Ectodermal cell (in vitro differentiated cells): ENCODE data around the gene MYOM3.

Source experiments
- H3K27ac ChIP-seq: 2 replicates; pipeline ENCODE4 v1.7.0; 2013; ENCODE audit warnings: mild to moderate bottlenecking, low read depth, low read length; ENCODE audit not compliant: insufficient read depth, poor library complexity, severe bottlenecking
- H3K27me3 ChIP-seq: 2 replicates; pipeline ENCODE4 v1.7.0; 2013; ENCODE audit warnings: mild to moderate bottlenecking, low read length; ENCODE audit not compliant: insufficient read depth, control insufficient read depth, poor library complexity, severe bottlenecking
- H3K36me3 ChIP-seq: one replicate; pipeline ENCODE4 v1.7.0; 2013; ENCODE audit warnings: low read length; ENCODE audit not compliant: control insufficient read depth, insufficient read depth
- H3K4me1 ChIP-seq: one replicate; pipeline ENCODE4 v1.7.0; 2013; ENCODE audit warnings: low read length; ENCODE audit not compliant: control insufficient read depth, insufficient read depth
- H3K4me3 ChIP-seq: 2 replicates; pipeline ENCODE4 v1.7.0; 2013; ENCODE audit warnings: low read depth, low read length, control low read depth; ENCODE audit not compliant: insufficient read depth
- H3K9me3 ChIP-seq: 2 replicates; pipeline ENCODE4 v1.7.0; 2013; ENCODE audit warnings: mild to moderate bottlenecking, low read length, moderate library complexity; ENCODE audit not compliant: control insufficient read depth
- WGBS, 2 experiments: methylation state at CpG; one replicate each; pipeline ENCODE4 v1.1.7; 2013; ENCODE audit warnings: missing lambda C conversion rate in 2 of 2; 5-methylcytosine and 5-hydroxymethylcytosine counted together

The MYOM3 gene

DNA sequence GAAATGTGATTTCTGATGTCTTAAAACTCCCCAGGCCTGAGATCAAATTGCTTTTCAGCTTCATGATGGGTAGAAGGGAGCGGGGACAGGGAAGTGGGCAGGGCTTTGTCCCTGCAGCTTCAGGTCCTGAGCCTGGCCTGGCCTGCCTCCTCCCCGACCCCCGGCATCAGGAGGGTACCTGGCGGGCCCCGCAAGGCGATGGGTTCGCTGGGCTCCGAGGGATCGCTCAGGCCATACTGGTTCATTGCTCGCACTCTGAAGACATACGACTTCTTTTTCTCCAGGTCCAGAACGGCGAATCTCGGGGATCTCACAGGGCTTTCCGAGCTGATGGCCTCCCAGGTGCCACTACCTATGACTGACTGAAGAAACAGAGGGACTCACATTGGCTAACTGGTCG lies 25.5 kb downstream of the MYOM3 start:
- Histone ChIP-seq H3K27me3 (no peaks in the 10 kb centered on the region), H3K9me3 (no peaks in the 10 kb centered on the region), H3K4me3 (no peak overlapping the region), H3K27ac (no peak overlapping the region), H3K36me3 (no peaks in the 10 kb centered on the region), H3K4me1 (no peaks in the 10 kb centered on the region)
- WGBS, 2 experiments: 95% methylated on average over 16 of the region's 16 CpGs

DNA sequence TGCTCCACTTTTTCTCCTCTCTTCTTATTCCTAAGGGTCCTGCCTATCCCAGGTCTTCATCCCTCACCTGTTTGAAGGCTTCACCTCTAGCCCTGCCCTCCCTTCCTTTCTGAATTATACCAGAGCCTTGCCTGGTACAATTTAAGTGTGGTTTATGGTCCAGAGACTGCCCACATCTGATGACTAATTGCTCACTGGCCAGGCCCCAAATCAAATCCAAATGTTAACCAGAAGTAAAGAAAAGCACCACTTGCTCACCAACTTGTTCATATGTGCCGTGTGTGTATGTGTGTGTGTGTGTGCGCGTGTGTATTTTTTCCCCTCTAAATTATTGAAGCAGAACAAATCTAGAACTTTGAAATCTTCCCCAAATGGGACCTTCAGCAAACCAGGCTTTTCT lies 26.4 kb downstream of the MYOM3 start:
- WGBS, 2 experiments: 100% methylated on average over 2 of the region's 3 CpGs; no CpG with 5 or more reads in 1 of the 2 experiments
- Histone ChIP-seq H3K27me3 (no peaks in the 10 kb centered on the region), H3K4me3 (no peak overlapping the region), H3K4me1 (no peaks in the 10 kb centered on the region), H3K9me3 (no peaks in the 10 kb centered on the region), H3K27ac (no peak overlapping the region), H3K36me3 (no peaks in the 10 kb centered on the region)

GRCh38 chr1:24085007-24085406 lies 26.9 kb downstream of the MYOM3 start:
- Histone ChIP-seq H3K36me3 (no peaks in the 10 kb centered on the region), H3K4me1 (no peaks in the 10 kb centered on the region), H3K4me3 (no peak overlapping the region), H3K9me3 (no peaks in the 10 kb centered on the region), H3K27me3 (no peaks in the 10 kb centered on the region), H3K27ac (no peak overlapping the region)

DNA sequence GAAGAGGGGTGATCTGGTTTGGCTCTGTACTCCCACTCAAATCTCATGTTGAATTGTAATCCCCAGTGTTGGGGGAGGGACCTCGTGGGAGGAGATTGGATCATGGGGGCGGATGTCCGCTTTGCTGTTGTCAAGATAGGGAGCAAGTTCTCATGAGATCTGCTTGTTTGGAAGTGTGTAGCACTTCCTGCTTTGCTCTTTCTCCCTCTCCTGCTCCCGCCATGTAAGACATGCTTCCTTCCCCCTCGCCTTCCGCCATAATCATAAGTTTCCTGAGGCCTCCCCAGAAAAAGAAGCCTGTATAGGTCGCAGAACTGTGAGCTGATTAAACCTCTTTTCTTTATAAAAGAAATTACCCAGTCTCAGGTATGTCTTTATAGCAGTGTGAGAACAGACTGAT lies 27.9 kb downstream of the MYOM3 start:
- Histone ChIP-seq H3K4me3 (no peak overlapping the region), H3K27me3 (no peaks in the 10 kb centered on the region), H3K9me3 (no peaks in the 10 kb centered on the region), H3K36me3 (no peaks in the 10 kb centered on the region), H3K27ac (no peak overlapping the region), H3K4me1 (no peaks in the 10 kb centered on the region)
- 91% methylated on average over 7 of the region's 7 CpGs for WGBS, 2 experiments

DNA sequence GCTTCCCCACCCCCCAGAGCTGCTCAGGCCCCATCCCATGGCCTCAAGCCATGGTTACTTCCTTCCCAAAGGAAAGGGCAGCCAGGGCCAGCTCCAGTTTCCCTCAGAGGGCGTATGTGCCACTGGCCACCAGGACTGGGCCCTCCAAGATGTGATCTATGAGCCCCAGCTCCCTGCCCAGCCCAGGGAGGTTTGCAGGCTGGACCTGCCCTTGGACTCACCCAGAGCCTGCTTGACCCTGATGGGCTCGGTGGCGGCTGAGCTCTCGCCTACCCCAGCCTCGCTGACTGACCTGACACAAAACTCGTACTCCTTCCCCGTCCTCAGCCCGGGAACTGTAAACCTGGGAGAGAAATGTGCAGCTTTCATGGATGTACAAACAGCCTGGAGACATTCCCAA lies 29.6 kb downstream of the MYOM3 start:
- Histone ChIP-seq H3K36me3 (no peaks in the 10 kb centered on the region), H3K4me3 (no peak overlapping the region), H3K9me3 (no peaks in the 10 kb centered on the region), H3K4me1 (no peaks in the 10 kb centered on the region), H3K27me3 (no peaks in the 10 kb centered on the region), H3K27ac (no peak overlapping the region)
- WGBS, 2 experiments: 88 to 90% methylated on average over 8 of the region's 8 CpGs

DNA sequence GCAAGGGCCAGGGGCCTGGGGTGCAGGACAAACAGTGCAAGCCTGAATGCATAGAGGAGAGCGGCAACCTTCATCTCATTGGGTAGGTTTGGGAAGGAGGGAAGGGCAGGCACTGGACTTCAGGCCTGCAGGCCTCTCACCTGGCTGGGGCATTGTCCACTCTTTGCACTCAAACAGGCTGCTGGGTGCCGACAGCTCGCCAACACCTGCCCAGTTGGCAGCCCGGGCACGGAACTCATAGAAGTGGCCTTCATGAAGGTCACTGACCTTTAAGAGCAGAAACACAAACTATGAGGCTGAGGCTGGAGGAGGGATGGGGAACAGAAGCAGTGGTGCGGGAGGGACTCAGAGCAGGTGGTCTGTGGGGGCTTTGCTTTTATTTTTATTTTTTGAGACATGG lies 30.7 kb downstream of the MYOM3 start:
- Histone ChIP-seq H3K27ac (no peak overlapping the region), H3K4me3 (no peak overlapping the region), H3K9me3 (no peaks in the 10 kb centered on the region), H3K27me3 (no peaks in the 10 kb centered on the region), H3K36me3 (no peaks in the 10 kb centered on the region), H3K4me1 (no peaks in the 10 kb centered on the region)
- WGBS, 2 experiments: 95 to 96% methylated on average over 6 of the region's 6 CpGs

DNA sequence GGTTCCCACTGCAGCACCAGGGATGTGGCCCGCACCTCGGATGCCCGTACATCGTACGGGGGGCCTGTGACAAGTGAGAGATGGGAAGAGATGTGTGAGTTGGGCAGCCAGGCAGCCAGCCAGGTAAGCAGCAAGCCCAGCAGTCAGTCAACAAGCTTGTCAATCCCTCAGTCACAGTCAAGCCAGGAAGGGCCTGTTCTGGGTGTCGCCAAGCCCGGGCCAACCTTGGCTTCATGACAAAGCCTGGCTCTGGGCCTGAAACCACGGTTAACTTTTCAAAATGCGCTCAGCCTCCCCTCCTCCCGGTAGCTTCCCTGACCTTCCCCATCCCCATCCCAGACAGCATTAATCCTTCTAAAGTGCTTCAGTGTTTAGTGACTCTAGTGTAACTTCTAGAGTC lies 31.8 kb downstream of the MYOM3 start:
- WGBS, 2 experiments: 80 to 83% methylated on average over 10 of the region's 10 CpGs
- H3K27me3 ChIP-seq: no peaks in the 10 kb centered on the region
- no peaks in the 10 kb centered on the region for H3K9me3 ChIP-seq
- no peaks in the 10 kb centered on the region for H3K4me1 ChIP-seq
- H3K4me3 ChIP-seq: no peak overlapping the region
- H3K27ac ChIP-seq: no peak overlapping the region
- H3K36me3 ChIP-seq: no peaks in the 10 kb centered on the region

DNA sequence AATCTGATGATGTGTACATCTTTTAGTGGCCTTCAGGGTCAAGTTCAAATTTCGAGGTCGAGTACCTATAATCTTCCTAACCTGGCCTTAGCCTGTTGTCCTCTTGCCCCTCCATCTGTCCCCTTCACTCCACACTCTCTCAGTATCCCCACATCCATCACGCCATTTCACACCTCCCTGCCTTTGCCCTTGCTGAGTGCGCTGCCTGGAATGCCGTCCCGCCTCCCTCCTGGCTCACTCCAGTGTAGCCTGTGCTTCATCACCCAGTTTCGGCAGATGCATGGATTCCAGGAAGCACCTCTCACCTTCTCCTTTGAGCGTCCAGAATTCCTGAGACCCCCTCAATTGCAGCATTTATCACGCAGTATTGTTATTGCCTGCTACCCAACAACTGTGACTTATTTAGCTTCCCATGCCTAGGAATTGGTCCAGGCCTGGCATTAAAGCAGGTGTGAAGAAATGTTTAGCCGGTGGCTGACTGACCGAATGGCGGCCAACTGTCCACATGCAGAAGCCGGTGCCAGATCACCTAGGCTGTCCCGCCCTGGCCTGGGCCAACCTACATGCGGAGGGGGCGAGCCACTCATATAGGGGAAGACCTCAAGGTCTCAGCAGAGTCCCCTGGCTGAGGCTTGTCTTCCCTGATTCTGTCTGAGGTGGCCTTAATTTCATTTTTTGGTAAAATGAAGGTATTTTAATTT lies 34.5 kb downstream of the MYOM3 start:
- no peak overlapping the region for H3K4me3 ChIP-seq
- H3K36me3 ChIP-seq: no peaks in the 10 kb centered on the region
- H3K27me3 ChIP-seq: no peaks in the 10 kb centered on the region
- WGBS, 2 experiments: 94 to 95% methylated on average over 16 of the region's 16 CpGs
- no peak overlapping the region for H3K27ac ChIP-seq
- no peaks in the 10 kb centered on the region for H3K9me3 ChIP-seq
- no peaks in the 10 kb centered on the region for H3K4me1 ChIP-seq

GRCh38 chr1:24075946-24076345 lies 36.0 kb downstream of the MYOM3 start:
- Histone ChIP-seq H3K27ac (no peak overlapping the region), H3K27me3 (no peaks in the 10 kb centered on the region), H3K4me1 (no peaks in the 10 kb centered on the region), H3K36me3 (no peaks in the 10 kb centered on the region), H3K9me3 (no peaks in the 10 kb centered on the region), H3K4me3 (no peak overlapping the region)
- 94% methylated on average over 8 of the region's 8 CpGs for WGBS, 2 experiments

- H3K27ac ChIP-seq: no peak overlapping the region
- H3K4me1 ChIP-seq: no peaks in the 10 kb centered on the region
- H3K4me3 ChIP-seq: no peak overlapping the region
- H3K36me3 ChIP-seq: no peaks in the 10 kb centered on the region
- WGBS, 2 experiments: 91 to 94% methylated on average over 3 of the region's 4 CpGs
- no peaks in the 10 kb centered on the region for H3K27me3 ChIP-seq
- H3K9me3 ChIP-seq: no peaks in the 10 kb centered on the region
These were observed 36.4 kb downstream of the MYOM3 start for GRCh38 chr1:24075590-24075854.
